ENCODE data around the gene FARS2.

The FARS2 gene

DNA sequence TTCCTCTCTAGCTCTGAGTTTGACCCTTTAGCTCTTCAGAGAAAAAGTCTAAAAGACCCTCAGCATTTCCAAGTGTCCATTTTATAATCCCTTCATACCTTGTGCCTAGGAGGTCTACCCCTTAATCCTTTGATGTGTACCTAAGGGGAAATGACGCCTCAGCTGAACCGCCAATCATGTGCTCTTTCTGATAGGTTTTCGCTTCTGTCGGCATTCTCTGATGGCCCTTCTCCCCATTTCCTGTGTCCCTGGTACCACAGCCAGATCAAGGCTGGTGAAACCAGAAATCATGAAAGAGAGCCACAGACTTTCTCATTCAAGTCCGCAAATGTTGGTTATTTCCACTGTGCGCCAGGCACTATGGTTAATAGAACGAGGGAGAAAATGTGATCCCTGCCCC lies 333.9 kb downstream of the FARS2 start:
- no peak for DNase-seq

DNA sequence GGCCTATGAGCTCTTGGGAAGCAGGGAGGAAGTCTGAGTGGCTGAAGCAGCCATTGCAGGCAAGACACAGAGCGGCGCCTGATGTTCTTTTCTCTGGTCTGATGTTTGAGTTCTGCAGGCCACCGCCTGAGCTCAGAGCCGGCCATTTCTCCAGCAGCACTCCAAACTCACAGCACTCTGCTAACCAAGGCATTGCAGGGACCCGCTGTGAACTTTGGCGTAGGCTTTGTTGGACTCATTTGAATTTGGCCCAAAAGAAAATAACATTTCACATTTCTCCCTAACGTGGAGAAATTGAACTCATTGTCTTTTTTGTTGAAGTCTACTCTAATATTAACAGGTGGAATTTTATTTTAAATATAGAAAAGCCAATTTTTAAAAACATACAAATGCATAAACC lies 336.1 kb downstream of the FARS2 start:
- DNase-seq: no peak

GRCh38 chr6:5598123-5598522 lies 336.8 kb downstream of the FARS2 start:
- no peak for DNase-seq

GRCh38 chr6:5599127-5599526 lies 337.8 kb downstream of the FARS2 start:
- no peak for DNase-seq

DNA sequence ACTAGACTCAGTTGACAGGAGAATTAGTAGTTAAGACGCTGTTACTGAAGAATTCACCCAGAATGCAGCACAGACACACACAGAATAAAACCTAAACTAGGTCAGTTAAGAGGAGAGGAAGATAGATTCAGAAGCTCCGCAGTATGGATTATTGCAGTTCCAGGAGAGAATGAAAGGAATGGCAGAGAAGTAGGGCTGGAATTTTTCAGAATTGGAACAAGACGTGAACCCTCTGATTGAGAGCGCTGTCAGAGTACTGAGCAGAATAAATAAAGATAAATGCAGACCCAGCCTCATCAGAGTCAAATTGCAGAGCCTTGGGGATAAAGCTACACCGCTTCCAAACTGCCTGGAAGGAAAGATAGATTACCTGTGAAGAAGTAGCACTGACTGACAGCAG lies 344.6 kb downstream of the FARS2 start:
- DNase-seq: no peak

- no peak for DNase-seq
These were observed 345.2 kb downstream of the FARS2 start for GRCh38 chr6:5606546-5606945.

- no peak for DNase-seq
These were observed 349.3 kb downstream of the FARS2 start for GRCh38 chr6:5610640-5611039.

DNA sequence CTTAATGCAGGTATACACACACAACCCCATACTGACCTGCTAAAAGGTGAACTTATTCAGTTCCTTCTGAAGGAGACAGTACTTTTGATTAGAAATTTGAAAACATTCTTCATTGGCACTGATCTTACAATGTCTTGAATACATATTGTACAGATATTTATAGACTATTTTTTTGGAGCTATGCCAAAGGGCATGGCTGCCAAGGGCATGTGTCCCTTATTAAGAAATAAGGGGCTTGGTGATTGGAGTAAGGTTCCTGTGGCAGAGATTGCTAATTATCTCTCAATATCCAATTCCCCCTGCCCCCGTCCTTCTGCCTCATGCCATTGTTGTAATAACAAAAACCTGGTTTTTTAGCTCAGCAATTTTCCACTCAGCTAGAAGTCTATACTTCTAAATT lies 355.9 kb downstream of the FARS2 start:
- no peak for DNase-seq

- no peak for DNase-seq
These were observed 357.9 kb downstream of the FARS2 start for GRCh38 chr6:5619249-5619648.

- DNase-seq: no peak
These were observed 361.1 kb downstream of the FARS2 start for GRCh38 chr6:5622276-5623005.

- DNase-seq: no peak
These were observed 362.5 kb downstream of the FARS2 start for GRCh38 chr6:5623769-5624168.

DNA sequence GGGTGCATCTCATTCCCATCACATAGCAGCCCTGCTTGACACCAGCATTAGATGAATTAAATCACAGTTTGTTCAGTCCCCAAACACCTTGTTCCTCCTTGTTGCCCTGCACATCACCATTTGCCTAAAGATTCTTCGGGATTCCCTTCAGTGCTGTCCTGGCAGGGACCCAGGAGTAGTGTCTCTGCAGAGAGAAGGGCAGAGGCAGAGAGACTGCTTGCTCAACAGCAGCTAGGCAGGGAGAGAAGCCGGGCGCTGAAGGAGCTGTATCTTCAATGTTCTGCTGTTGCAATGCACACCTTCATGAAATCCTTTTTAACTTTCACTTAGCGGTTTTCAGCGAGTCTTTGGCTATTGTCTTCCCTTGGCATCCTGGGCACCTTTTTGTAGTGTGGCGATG lies 362.9 kb downstream of the FARS2 start:
- DNase-seq: no peak

GRCh38 chr6:5626727-5627426 lies 365.6 kb downstream of the FARS2 start:
- no peak for DNase-seq

DNA sequence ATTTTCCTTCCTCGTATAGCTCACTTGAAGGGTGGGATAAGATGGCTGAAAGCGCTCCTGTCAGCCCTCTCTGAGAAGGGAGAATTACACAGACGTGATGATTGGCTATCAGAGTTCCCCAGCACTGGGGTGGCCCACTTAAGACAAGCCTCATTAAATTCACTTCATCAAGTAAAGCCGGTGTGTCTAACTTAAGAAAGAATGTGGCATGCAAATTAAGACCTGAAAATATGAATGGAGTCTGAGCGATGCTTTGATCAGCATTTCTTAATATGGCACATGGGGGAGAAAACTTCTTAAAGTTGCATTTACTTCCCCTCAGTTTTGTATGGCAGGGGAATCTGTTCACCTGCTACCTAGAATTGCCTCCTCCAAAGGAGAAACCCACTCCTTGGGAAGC lies 369.3 kb downstream of the FARS2 start:
- DNase-seq: no peak

DNA sequence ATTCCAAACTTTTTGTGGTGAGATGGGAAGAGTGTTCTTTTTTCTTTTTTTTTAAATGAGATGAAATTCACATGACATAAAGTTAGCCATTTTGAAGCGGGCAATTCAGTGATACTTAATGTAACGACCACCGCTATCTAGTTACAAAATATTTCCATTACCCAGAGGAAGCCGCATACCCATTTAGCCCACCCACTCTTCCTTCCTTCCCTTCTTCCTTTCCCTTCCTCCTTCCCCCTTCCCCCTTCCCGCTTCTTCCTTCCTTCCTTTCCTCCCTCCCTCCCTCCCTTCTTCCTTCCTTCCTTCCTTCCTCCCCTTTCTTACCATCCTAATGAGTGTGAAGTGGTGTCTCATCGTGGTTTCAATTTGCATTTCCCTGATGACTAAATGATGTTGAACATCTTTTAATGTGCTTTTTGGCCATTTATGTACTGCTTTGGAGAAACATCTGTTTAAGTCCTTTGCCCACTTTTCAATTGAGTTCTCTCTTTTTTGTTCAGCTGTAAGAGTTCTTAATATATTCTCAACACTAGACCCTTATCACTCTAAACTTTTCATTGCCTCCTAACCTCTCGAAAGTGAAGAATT lies 371.1 kb downstream of the FARS2 start:
- DNase-seq: no peak

DNA sequence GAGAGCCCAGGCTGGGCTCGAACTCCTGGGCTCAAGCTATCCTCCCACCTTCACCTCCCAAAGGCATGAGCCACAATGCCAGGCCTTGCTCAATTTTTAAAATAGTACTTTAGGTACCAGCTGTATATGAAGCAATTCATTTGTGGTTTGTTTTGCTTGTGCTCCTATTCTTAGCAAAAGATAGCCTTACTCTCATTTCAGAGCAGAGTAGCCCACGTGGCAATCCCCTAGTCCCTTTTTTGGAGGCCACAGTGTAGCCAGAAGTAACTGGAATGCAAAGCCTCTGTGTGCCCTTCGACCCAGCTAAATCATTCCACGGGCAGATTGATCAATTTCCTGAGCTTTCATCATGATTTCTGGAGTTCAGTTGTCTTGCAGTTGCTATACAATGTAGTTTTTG lies 373.2 kb downstream of the FARS2 start:
- no peak for DNase-seq

DNA sequence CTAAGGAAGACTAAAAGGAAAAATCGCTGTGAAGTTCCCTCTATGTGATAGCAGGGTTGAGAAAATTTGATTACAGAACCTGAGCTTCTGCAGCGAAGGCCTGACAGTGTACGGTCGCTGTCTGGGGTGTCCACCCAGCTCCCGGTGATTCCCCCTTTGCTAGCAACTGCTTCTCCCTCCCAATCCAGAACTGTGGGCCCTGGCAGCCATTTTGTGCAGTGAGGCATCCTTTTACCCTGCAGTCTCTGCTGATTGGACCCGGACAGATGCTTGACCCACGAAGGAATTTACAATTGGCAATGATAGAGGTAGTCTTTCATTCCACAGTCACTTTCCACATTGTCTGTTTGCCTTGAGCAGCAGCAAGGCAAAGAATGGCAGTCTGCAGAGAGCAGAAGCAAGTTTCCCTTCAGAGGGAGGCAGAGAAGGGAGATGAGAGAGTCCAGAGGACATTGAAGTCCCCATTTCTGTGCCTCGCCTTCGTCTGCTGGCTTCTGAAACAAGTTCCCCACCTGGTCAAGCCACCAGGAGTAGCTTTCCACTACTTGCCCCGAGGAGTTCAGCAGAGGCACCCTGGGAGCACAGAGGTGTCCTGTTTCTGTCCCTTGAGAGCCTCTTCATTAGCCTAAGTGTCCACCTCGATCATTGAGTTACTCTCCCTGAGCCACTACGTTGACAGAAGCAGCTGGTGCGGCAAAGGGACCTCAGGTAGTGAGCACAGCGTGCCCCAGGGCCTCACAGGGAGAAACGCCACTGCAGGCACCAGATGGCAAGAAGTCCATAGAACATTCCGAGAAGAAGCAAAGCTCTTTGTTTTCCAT lies 375.1 kb downstream of the FARS2 start:
- DNase-seq: no peak

DNA sequence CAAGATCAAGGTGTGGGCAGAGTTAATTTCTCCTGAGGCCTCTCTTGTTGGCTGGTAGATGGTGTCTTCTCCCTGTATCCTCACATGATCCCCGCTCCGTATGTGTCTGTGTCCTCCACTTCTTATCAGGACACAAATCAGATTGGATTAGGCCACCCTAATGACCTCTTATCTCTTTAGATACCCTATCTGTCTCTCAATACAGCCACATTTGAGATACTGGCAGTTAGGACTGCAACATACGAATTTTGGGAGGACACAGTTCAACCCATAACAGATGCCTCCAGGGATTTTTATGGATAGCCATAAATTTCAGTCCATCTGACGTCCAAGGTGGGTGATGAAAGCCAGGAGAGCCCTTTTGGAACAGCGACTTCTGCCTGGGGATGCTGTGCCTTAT lies 376.4 kb downstream of the FARS2 start:
- DNase-seq: no peak

GRCh38 chr6:5638666-5639065 lies 377.4 kb downstream of the FARS2 start:
- no peak for DNase-seq

GRCh38 chr6:5639193-5639592 lies 377.9 kb downstream of the FARS2 start:
- DNase-seq: no peak

DNA sequence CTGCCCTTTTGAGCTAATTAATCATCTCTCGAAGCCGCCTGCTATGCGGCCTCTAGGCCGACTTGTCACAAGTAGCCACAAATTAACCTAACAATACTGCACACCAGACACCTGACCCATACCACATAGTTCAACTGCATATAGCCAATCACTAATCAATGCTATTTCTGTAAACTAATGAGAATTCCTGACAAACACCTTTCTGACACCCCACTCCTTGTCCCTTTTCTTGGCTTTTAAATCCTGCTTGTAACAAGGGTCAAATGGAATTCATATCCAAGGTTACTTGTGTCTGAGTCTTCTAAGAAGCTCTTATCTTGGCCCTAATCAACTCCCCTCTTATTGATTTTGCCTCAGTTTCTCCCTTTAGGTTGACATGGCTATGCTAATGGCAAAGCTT lies 379.3 kb downstream of the FARS2 start:
- DNase-seq: no peak

DNA sequence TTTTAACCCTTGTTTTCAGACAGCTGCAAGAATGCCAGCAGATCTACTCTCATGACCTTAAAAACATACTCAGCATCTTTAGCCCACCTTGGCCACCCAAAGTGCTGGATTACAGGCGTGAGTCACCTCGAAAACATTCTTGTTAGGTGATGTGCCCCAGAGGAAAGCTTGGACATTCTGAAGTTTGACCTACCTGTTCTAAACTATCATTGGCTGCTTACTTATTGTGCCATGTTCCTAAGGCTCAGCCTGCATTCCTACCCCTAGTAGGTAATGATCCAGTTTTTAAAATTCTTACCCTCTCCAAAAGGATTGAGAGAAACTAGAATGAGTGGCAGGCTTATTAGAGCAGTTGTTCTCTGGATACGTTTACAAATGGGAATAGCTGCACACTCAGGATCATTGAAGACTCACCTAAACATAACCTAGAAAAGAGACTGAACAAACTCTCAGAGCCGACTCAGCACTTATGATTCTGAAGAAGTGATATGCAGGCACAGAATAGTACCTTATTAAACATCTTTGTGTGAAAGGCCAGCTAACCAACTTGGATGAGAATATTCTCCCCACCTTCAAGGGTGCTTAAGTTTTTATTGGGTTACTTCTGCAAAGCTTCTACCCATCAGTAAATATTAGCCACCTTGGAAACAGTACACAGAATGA lies 383.3 kb downstream of the FARS2 start:
- no peak for DNase-seq

Measured in NCI-H2171 (cell line).